Stimulated activated CD4-positive, alpha-beta T cell treated with anti-CD3 and anti-CD28 coated beads, Interleukin-2, amount 100 ng/mL, for 24 hours (primary cell): ENCODE results near the gene NSMCE4A.
"Not testable (repeated sequence)": the region's sequence is repeated elsewhere in the genome, so short reads cannot be mapped to it uniquely, and the experiment has no call there.

Source experiments
- DNase-seq, 2 donors: peaks; one replicate each; pipeline ENCODE4 v3.0.0-alpha.2; 2020

Gene NSMCE4A

GRCh38 chr10:121988361-121989324 is 13.6 kb upstream of the NSMCE4A start, which contains the start of gene TACC2:
Gene TACC2, plus strand, starts transcription at chr10:121989163. Its CDS starts 32,819 bp downstream, at chr10:122021982.
- no peak for DNase-seq

- DNase-seq, result no peak
Observed at GRCh38 chr10:121984463-121984862, 9.4 kb upstream of the NSMCE4A start.

GRCh38 chr10:121983852-121984251 is 8.8 kb upstream of the NSMCE4A start:
- DNase-seq, result no peak

GRCh38 chr10:121981346-121981745 is 6.3 kb upstream of the NSMCE4A start:
- no peak for DNase-seq

- DNase-seq, result no peak
Observed at GRCh38 chr10:121978511-121978910, 3.5 kb upstream of the NSMCE4A start.

GRCh38 chr10:121976607-121977006 is 1.6 kb upstream of the NSMCE4A start:
- no peak for DNase-seq

- no peak for DNase-seq
Observed at GRCh38 chr10:121975295-121976086, 474 bp upstream of the NSMCE4A start.

GRCh38 chr10:121974019-121974534 is 940 bp downstream of the NSMCE4A start:
- peak in 1 of 2 donors; percentile 28 for DNase-seq

GRCh38 chr10:121969086-121969485 is 5.9 kb downstream of the NSMCE4A start:
- not testable (repeated sequence) for DNase-seq

- no peak for DNase-seq
Observed at GRCh38 chr10:121965996-121966395, 9.0 kb downstream of the NSMCE4A start.

- DNase-seq, result no peak
Observed at GRCh38 chr10:121961456-121961855, 13.6 kb downstream of the NSMCE4A start.

GRCh38 chr10:121959671-121960070 is 15.3 kb downstream of the NSMCE4A start:
- no peak for DNase-seq

GRCh38 chr10:121956111-121957061 is 18.6 kb downstream of the NSMCE4A start:
- no peak for DNase-seq

GRCh38 chr10:121952226-121952625 is 22.8 kb downstream of the NSMCE4A start:
- no peak for DNase-seq

GRCh38 chr10:121949451-121949850 is 25.6 kb downstream of the NSMCE4A start:
- DNase-seq, result no peak

GRCh38 chr10:121949049-121949448 is 26.0 kb downstream of the NSMCE4A start:
- no peak for DNase-seq

GRCh38 chr10:121947343-121948330 is 27.4 kb downstream of the NSMCE4A start:
- DNase-seq, result no peak

GRCh38 chr10:121942749-121943416 is 32.1 kb downstream of the NSMCE4A start:
- no peak for DNase-seq

GRCh38 chr10:121941532-121941931 is 33.5 kb downstream of the NSMCE4A start:
- no peak for DNase-seq

GRCh38 chr10:121936295-121936694 is 38.7 kb downstream of the NSMCE4A start:
- DNase-seq, result no peak
